DND-41 (cell line): ENCODE measurements around the gene LTBP2.

Experiments used
- EZH2 ChIP-seq: IDR thresholded peaks from 3 replicates; pipeline ENCODE4 v1.6.1; 2012; ENCODE audit warnings: borderline replicate concordance, low read depth, mild to moderate bottlenecking, moderate library complexity, low read length, inconsistent platforms; ENCODE audit not compliant: severe bottlenecking
- TF ChIP-seq, protein P1 (sequence below): IDR thresholded peaks from 2 replicates; pipeline ENCODE4 v1.5.1; 2012; ENCODE audit warnings: borderline replicate concordance, low read length, moderate library complexity, mild to moderate bottlenecking; ENCODE audit not compliant: poor library complexity, severe bottlenecking; ENCODE audit errors: extremely low read depth

DNA sequence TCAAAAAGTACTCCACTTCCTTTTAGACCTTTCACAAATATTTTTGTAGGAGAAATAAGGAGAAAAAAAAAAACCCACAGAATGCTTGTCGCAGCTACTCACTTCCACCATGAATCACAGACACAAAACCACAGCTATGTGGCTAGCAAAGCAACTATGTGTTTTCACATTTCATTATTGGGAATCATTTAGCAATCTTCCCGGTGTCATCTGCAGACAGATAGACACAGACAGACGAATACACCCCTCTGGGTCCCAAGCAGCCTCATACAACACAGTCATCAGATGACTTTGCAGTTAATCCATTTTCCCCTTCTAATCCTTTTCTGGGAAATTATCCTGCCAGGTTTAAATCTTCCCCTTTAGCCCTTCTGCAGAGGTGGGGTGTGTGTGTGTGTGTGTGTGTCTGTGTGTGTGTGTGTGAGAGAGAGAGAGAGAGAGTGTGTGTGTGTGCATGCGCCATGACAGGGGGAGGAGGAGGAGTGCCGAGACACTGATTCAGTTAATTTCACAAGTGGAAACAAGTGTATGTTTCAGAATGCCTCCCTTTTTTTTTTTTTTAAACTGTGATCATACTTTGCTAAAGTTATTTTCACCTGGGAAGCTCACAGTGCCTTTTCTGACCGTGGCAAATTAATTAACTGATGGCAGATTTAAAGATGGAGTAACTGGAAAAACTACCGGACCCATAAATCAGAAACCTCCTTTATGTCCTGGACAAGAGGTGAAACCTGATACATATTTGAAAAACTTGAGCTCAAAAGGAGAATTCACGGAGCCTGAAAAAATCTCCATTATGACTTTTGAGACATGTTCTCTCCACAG lies 39.9 kb downstream of the LTBP2 start:
- TF ChIP-seq, protein P1, sequence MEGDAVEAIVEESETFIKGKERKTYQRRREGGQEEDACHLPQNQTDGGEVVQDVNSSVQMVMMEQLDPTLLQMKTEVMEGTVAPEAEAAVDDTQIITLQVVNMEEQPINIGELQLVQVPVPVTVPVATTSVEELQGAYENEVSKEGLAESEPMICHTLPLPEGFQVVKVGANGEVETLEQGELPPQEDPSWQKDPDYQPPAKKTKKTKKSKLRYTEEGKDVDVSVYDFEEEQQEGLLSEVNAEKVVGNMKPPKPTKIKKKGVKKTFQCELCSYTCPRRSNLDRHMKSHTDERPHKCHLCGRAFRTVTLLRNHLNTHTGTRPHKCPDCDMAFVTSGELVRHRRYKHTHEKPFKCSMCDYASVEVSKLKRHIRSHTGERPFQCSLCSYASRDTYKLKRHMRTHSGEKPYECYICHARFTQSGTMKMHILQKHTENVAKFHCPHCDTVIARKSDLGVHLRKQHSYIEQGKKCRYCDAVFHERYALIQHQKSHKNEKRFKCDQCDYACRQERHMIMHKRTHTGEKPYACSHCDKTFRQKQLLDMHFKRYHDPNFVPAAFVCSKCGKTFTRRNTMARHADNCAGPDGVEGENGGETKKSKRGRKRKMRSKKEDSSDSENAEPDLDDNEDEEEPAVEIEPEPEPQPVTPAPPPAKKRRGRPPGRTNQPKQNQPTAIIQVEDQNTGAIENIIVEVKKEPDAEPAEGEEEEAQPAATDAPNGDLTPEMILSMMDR, result no peak
- TF ChIP-seq EZH2, result no peak
